Hepatocyte (in vitro differentiated cells): Measurements from ENCODE around the gene ZNF423. TPM values are rescaled to one million over a fixed set of nuclear protein-coding genes. Genes with fewer than 3 reads are reported as not detected.

Experiments used
- DNase-seq: peaks from one replicate; pipeline ENCODE4 v3.0.0-alpha.2; 2016; ENCODE audit warnings: low spot score
- H2AFZ ChIP-seq: fragments of 200-600 bp; sonication (generic); 2 replicates; pipeline ENCODE4 v1.6.0; 2016; ENCODE audit warnings: antibody characterized with exemption, mild to moderate bottlenecking
- H3K27ac ChIP-seq: fragments of 200-600 bp; sonication (generic); 2 replicates; pipeline ENCODE4 v1.5.1; 2016; ENCODE audit warnings: mild to moderate bottlenecking
- H3K27me3 ChIP-seq: fragments of 200-600 bp; sonication (generic); 2 replicates; pipeline ENCODE4 v1.6.1; 2016
- H3K36me3 ChIP-seq: fragments of 200-600 bp; sonication (generic); replicated peaks from 2 replicates; pipeline ENCODE4 v1.5.1; 2016; ENCODE audit warnings: low read depth; ENCODE audit not compliant: insufficient read depth
- H3K4me1 ChIP-seq: fragments of 200-600 bp; sonication (generic); 2 replicates; pipeline ENCODE4 v1.5.1; 2016; ENCODE audit warnings: mild to moderate bottlenecking, moderate library complexity; ENCODE audit not compliant: insufficient read depth
- H3K4me2 ChIP-seq: fragments of 200-600 bp; sonication (generic); 2 replicates; pipeline ENCODE4 v1.6.0; 2016
- H3K4me3 ChIP-seq: fragments of 200-600 bp; sonication (generic); 2 replicates; pipeline ENCODE4 v1.5.1; 2016; ENCODE audit warnings: mild to moderate bottlenecking
- H3K79me2 ChIP-seq: fragments of 200-600 bp; sonication (generic); 2 replicates; pipeline ENCODE4 v1.6.0; 2017; ENCODE audit warnings: mild to moderate bottlenecking
- H3K9me2 ChIP-seq: fragments of 200-600 bp; sonication (generic); replicated peaks from 2 replicates; pipeline ENCODE4 v1.6.0; 2017; ENCODE audit warnings: mild to moderate bottlenecking; ENCODE audit not compliant: insufficient read depth
- H3K9me3 ChIP-seq: fragments of 200-600 bp; sonication (generic); 2 replicates; pipeline ENCODE4 v1.5.1; 2016; ENCODE audit warnings: low read depth, mild to moderate bottlenecking
- H4K20me1 ChIP-seq: fragments of 200-600 bp; sonication (generic); 2 replicates; pipeline ENCODE4 v1.6.0; 2016; ENCODE audit warnings: mild to moderate bottlenecking; ENCODE audit not compliant: insufficient read depth, poor library complexity, severe bottlenecking
- CTCF ChIP-seq: fragments of 200-600 bp; sonication (generic); IDR thresholded peaks from 2 replicates; pipeline ENCODE4 v1.5.1; 2016; ENCODE audit warnings: antibody characterized with exemption, mild to moderate bottlenecking; ENCODE audit not compliant: poor library complexity
- EZH2 ChIP-seq: fragments of 200-600 bp; sonication (generic); IDR thresholded peaks from 2 replicates; pipeline ENCODE4 v1.6.1; 2016; ENCODE audit warnings: antibody characterized with exemption, mild to moderate bottlenecking, borderline replicate concordance
- EZH2phosphoT487 ChIP-seq: fragments of 200-600 bp; sonication (generic); IDR thresholded peaks from one replicate; pipeline ENCODE4 v1.6.1; 2018; ENCODE audit warnings: antibody characterized with exemption, mild to moderate bottlenecking, low read depth, moderate library complexity; ENCODE audit not compliant: unreplicated experiment, severe bottlenecking
- WGBS: methylation state at CpG from one replicate; pipeline ENCODE4 v1.1.6; 2016; ENCODE audit warnings: low lambda C conversion rate; ENCODE audit errors: missing lambda C conversion rate; 5-methylcytosine and 5-hydroxymethylcytosine counted together
- polyA plus RNA-seq: library from polyadenylated mRNA; unstranded; fragments of >200 nt; fragmentation: Nextera tagmentation; extraction: Ambion mirVana; gene quantifications from 2 replicates; pipeline ENCODE4 v1.2.1, GENCODE V29; 2016
- total RNA-seq: library from RNA; depleted of rRNA; stranded (reverse); fragments of >200 nt; gene quantifications from 2 replicates; pipeline ENCODE4 v1.2.3, GENCODE V29; 2014

The ZNF423 gene
- total and polyA plus RNA-seq, 2 experiments from 2014 or later, result 9.6 to 11.8 TPM

GRCh38 chr16:49456763-49457162 lies 399.1 kb downstream of the ZNF423 start:
- TF ChIP-seq CTCF, result no peak
- Histone ChIP-seq H4K20me1 (no peaks in the 10 kb centered on the region), H3K27me3 (no peaks in the 10 kb centered on the region), H3K79me2 (no peaks in the 10 kb centered on the region), H3K9me3 (no peaks in the 10 kb centered on the region), H3K4me2 (no peak overlapping the region), H3K27ac (no peak overlapping the region), H3K9me2 (no peaks in the 10 kb centered on the region), H2AFZ (no peak overlapping the region), H3K4me3 (no peak overlapping the region), H3K36me3 (no peaks in the 10 kb centered on the region), H3K4me1 (no peaks in the 10 kb centered on the region)
- 93% methylated on average over 10 of the region's 10 CpGs for WGBS
- no peak for DNase-seq

GRCh38 chr16:49455991-49456745 lies 399.7 kb downstream of the ZNF423 start:
- Histone ChIP-seq H3K27ac (no peak overlapping the region), H3K9me2 (no peaks in the 10 kb centered on the region)
- TF ChIP-seq EZH2phosphoT487, result no peak
- TF ChIP-seq EZH2, result no peak
- no peak for TF ChIP-seq CTCF

GRCh38 chr16:49455181-49455990 lies 400.5 kb downstream of the ZNF423 start:
- H3K27ac ChIP-seq, result no peak overlapping the region
- no peaks in the 10 kb centered on the region for H3K9me3 ChIP-seq
- no peaks in the 10 kb centered on the region for H3K27me3 ChIP-seq
- 86% methylated on average over 11 of the region's 11 CpGs for whole genome bisulfite sequencing
- TF ChIP-seq EZH2, result no peak
- TF ChIP-seq CTCF, result no peak
- no peak for TF ChIP-seq EZH2phosphoT487
- H2AFZ ChIP-seq, result no peak overlapping the region
- no peaks in the 10 kb centered on the region for H3K9me2 ChIP-seq
- H4K20me1 ChIP-seq, result no peaks in the 10 kb centered on the region
- H3K4me3 ChIP-seq, result no peak overlapping the region
- DNase-seq, result no peak
- H3K4me1 ChIP-seq, result no peaks in the 10 kb centered on the region
- no peaks in the 10 kb centered on the region for H3K36me3 ChIP-seq
- H3K4me2 ChIP-seq, result no peak overlapping the region
- H3K79me2 ChIP-seq, result no peaks in the 10 kb centered on the region

More at GRCh38 chr16:49455991-49456745, 399.7 kb downstream of the ZNF423 start:
- DNase-seq, result no peak
- no peaks in the 10 kb centered on the region for H3K4me1 ChIP-seq
- WGBS, result 93% methylated on average over 8 of the region's 8 CpGs
- no peaks in the 10 kb centered on the region for H3K27me3 ChIP-seq
- H3K4me3 ChIP-seq, result no peak overlapping the region
- H3K9me3 ChIP-seq, result no peaks in the 10 kb centered on the region
- H3K36me3 ChIP-seq, result no peaks in the 10 kb centered on the region
- no peaks in the 10 kb centered on the region for H3K79me2 ChIP-seq
- no peaks in the 10 kb centered on the region for H4K20me1 ChIP-seq
- no peak overlapping the region for H2AFZ ChIP-seq
- H3K4me2 ChIP-seq, result no peak overlapping the region
